ENCODE measurements around the gene ADGRE1.

Gene ADGRE1

GRCh38 chr19:6952956-6953355 is 65.6 kb downstream of the ADGRE1 start:
- no peak overlapping the region for H3K4me3 ChIP-seq (ENCODE audit: low read depth, low read length)
- TF ChIP-seq CTCF (conservative IDR thresholded peaks at IDR 0.05; ENCODE audit: low read depth, low read length), result no peak
- no peak for DNase-seq (ENCODE audit: low read depth)

- H3K4me3 ChIP-seq (ENCODE audit: low read depth, low read length), result no peak overlapping the region
- TF ChIP-seq CTCF (conservative IDR thresholded peaks at IDR 0.05; ENCODE audit: low read depth, low read length), result no peak
- DNase-seq (ENCODE audit: low read depth), result no peak
Observed at GRCh38 chr19:6955082-6955481, 67.7 kb downstream of the ADGRE1 start.

- TF ChIP-seq CTCF (conservative IDR thresholded peaks at IDR 0.05; ENCODE audit: low read depth, low read length), result no peak
- no peak overlapping the region for H3K4me3 ChIP-seq (ENCODE audit: low read depth, low read length)
- DNase-seq (ENCODE audit: low read depth), result no peak
Observed at GRCh38 chr19:6956573-6956972, 69.2 kb downstream of the ADGRE1 start.

GRCh38 chr19:6958791-6959190 is 71.4 kb downstream of the ADGRE1 start:
- H3K4me3 ChIP-seq (ENCODE audit: low read depth, low read length), result no peak overlapping the region
- TF ChIP-seq CTCF (conservative IDR thresholded peaks at IDR 0.05; ENCODE audit: low read depth, low read length), result no peak
- no peak for DNase-seq (ENCODE audit: low read depth)

GRCh38 chr19:6963244-6963852 is 76.0 kb downstream of the ADGRE1 start:
- DNase-seq (ENCODE audit: low read depth), result no peak
- no peak overlapping the region for H3K4me3 ChIP-seq (ENCODE audit: low read depth, low read length)
- TF ChIP-seq CTCF (conservative IDR thresholded peaks at IDR 0.05; ENCODE audit: low read depth, low read length), result no peak

- H3K4me3 ChIP-seq (ENCODE audit: low read depth, low read length), result no peak overlapping the region
- no peak for DNase-seq (ENCODE audit: low read depth)
- no peak for TF ChIP-seq CTCF (conservative IDR thresholded peaks at IDR 0.05; ENCODE audit: low read depth, low read length)
Observed at GRCh38 chr19:6963937-6964336, 76.6 kb downstream of the ADGRE1 start.

GRCh38 chr19:6967967-6968366 is 80.6 kb downstream of the ADGRE1 start:
- no peak overlapping the region for H3K4me3 ChIP-seq (ENCODE audit: low read depth, low read length)
- no peak for TF ChIP-seq CTCF (conservative IDR thresholded peaks at IDR 0.05; ENCODE audit: low read depth, low read length)
- DNase-seq (ENCODE audit: low read depth), result no peak

Data from choroid plexus epithelial cell (primary cell).